Panc1 (cell line): Measurements from ENCODE around the gene ALK. TPM values are rescaled to one million over a fixed set of nuclear protein-coding genes. Genes with fewer than 3 reads are reported as not detected.

Experiments
- ATAC-seq: fragments of 200-7000 bp; cut with Tn5 transposase; 2 replicates; pipeline ENCODE4 v1.9.1; 2020; ENCODE audit warnings: mild to moderate bottlenecking, moderate library complexity
- BruUV-seq: library from RNA; stranded (reverse); fragments of 400-500 nt; replicated peaks from 2 replicates; lab custom pipeline; 2021; lab: Mats Ljungman, UMichigan
- CTCF ChIA-PET: fragments of 300-600 bp; sonication (Branson Sonifier 250); formaldehyde crosslinking; loops from one replicate; lab custom pipeline; 2022; ENCODE audit warnings: antibody characterized with exemption; lab: Charles Lee
- POLR2A ChIA-PET: fragments of 300-600 bp; sonication (Branson Sonifier 250); formaldehyde crosslinking; loops from one replicate; lab custom pipeline; 2022; ENCODE audit warnings: antibody characterized with exemption; lab: Charles Lee
- DNase-seq: peaks from one replicate; pipeline ENCODE4 v3.0.0-alpha.2; 2010; ENCODE audit warnings: low read depth, low spot score
- H3K27ac ChIP-seq: 2 replicates; pipeline ENCODE4 v1.5.1; 2011; ENCODE audit warnings: mild to moderate bottlenecking, low read length, inconsistent platforms
- H3K27me3 ChIP-seq: fragments of 200-500 bp; sonication (Bioruptor generic); 2 replicates; pipeline ENCODE4 v1.6.0; 2014; ENCODE audit warnings: low read length, inconsistent platforms; ENCODE audit not compliant: control insufficient read depth, insufficient read depth
- H3K36me3 ChIP-seq: fragments of 200-500 bp; sonication (Bioruptor generic); 2 replicates; pipeline ENCODE4 v1.5.1; 2014; ENCODE audit warnings: inconsistent platforms, mild to moderate bottlenecking, low read length, moderate library complexity; ENCODE audit not compliant: control insufficient read depth, insufficient read depth
- H3K4me1 ChIP-seq: 2 replicates; pipeline ENCODE4 v1.5.1; 2011; ENCODE audit warnings: inconsistent platforms, mild to moderate bottlenecking, low read length, moderate library complexity; ENCODE audit not compliant: control insufficient read depth, insufficient read depth
- H3K4me3 ChIP-seq, 2 experiments: 2 replicates each; pipeline ENCODE4 v1.5.1; 2011 to 2012; ENCODE audit warnings: low read depth in 2 of 2, low read length in 2 of 2, mild to moderate bottlenecking in 2 of 2, inconsistent platforms in 1 of 2, moderate library complexity in 1 of 2
- H3K9me3 ChIP-seq: fragments of 200-500 bp; sonication (Bioruptor generic); 2 replicates; pipeline ENCODE4 v1.5.1; 2014; ENCODE audit warnings: low read depth, mild to moderate bottlenecking, inconsistent platforms, low read length, moderate library complexity; ENCODE audit not compliant: control insufficient read depth, insufficient read depth
- POLR2AphosphoS5 ChIP-seq: IDR thresholded peaks from 2 replicates; pipeline ENCODE4 v1.6.1; 2012; ENCODE audit warnings: mild to moderate bottlenecking, low read depth, low read length, moderate library complexity
- SIN3A ChIP-seq: IDR thresholded peaks from 2 replicates; pipeline ENCODE4 v1.6.1; 2012; ENCODE audit warnings: low read depth, mild to moderate bottlenecking, low read length, moderate library complexity, borderline replicate concordance; ENCODE audit not compliant: insufficient read depth
- TCF7L2 ChIP-seq: IDR thresholded peaks from 2 replicates; pipeline ENCODE4 v1.6.1; 2011; ENCODE audit warnings: mild to moderate bottlenecking, low read depth, low read length, inconsistent platforms
- in situ Hi-C: cut with HindIII; loops from 2 replicates; pipeline ENCODE4 v1.10.0; 2016; ENCODE audit warnings: low sequenced_read_pairs, low pct_unique_long_range_greater_than_20kb
- intact Hi-C: fragments of 100-400 bp; cut with micrococcal nuclease; formaldehyde crosslinking; loops from one replicate; pipeline ENCODE4 v1.10.0; 2022; ENCODE audit not compliant: unreplicated experiment
- total RNA-seq: library from RNA; stranded (reverse); gene quantifications from one replicate; pipeline ENCODE4 v1.2.1, GENCODE V29; 2021; ENCODE audit not compliant: unreplicated experiment
- TF ChIP-seq, protein P1 (sequence below): fragments of 450-650 bp; IDR thresholded peaks from 2 replicates; pipeline ENCODE4 v1.5.1; 2017; ENCODE audit warnings: mild to moderate bottlenecking
- TF ChIP-seq, protein P2 (sequence below), 2 experiments: IDR thresholded peaks; 2 replicates each; pipeline ENCODE4 v1.6.1; 2011 to 2012; ENCODE audit warnings: low read depth in 2 of 2, control low read depth in 1 of 2, low read length in 1 of 2, mild to moderate bottlenecking in 1 of 2, moderate library complexity in 1 of 2; ENCODE audit not compliant: insufficient read depth in 1 of 2

The ALK gene
- total RNA-seq, 1 experiment from 2014 or later = not detected

DNA sequence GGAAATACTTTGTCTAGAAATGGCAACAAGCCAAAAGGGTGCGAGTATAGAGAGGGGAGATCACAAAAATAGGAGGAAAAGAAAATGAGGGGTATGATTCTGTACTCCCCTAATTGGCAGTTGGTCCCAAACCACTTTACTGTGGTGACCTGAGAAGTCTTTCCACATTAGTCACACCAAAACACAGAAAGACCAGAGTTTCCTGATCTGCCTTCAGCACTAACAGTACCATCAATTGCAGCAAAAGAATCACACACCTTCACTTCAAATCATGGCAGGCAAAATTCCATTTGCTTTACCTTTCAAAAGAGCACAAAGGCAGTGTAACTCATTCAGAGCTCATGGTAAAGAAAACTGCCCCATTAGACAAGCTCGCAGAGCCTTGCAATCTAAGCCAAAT, 86.8 kb downstream of the ALK start:
- Histone ChIP-seq H3K36me3 (no peaks in the 10 kb centered on the region), H3K4me3 (no peak overlapping the region), H3K9me3 (no peaks in the 10 kb centered on the region), H3K4me1 (no peaks in the 10 kb centered on the region), H3K27ac (no peak overlapping the region), H3K27me3 (no peaks in the 10 kb centered on the region; the same call in 1 of the 2 replicates)
- no peak for TF ChIP-seq TCF7L2
- TF ChIP-seq, protein P1, sequence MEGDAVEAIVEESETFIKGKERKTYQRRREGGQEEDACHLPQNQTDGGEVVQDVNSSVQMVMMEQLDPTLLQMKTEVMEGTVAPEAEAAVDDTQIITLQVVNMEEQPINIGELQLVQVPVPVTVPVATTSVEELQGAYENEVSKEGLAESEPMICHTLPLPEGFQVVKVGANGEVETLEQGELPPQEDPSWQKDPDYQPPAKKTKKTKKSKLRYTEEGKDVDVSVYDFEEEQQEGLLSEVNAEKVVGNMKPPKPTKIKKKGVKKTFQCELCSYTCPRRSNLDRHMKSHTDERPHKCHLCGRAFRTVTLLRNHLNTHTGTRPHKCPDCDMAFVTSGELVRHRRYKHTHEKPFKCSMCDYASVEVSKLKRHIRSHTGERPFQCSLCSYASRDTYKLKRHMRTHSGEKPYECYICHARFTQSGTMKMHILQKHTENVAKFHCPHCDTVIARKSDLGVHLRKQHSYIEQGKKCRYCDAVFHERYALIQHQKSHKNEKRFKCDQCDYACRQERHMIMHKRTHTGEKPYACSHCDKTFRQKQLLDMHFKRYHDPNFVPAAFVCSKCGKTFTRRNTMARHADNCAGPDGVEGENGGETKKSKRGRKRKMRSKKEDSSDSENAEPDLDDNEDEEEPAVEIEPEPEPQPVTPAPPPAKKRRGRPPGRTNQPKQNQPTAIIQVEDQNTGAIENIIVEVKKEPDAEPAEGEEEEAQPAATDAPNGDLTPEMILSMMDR = no peak
- TF ChIP-seq, protein P2, sequence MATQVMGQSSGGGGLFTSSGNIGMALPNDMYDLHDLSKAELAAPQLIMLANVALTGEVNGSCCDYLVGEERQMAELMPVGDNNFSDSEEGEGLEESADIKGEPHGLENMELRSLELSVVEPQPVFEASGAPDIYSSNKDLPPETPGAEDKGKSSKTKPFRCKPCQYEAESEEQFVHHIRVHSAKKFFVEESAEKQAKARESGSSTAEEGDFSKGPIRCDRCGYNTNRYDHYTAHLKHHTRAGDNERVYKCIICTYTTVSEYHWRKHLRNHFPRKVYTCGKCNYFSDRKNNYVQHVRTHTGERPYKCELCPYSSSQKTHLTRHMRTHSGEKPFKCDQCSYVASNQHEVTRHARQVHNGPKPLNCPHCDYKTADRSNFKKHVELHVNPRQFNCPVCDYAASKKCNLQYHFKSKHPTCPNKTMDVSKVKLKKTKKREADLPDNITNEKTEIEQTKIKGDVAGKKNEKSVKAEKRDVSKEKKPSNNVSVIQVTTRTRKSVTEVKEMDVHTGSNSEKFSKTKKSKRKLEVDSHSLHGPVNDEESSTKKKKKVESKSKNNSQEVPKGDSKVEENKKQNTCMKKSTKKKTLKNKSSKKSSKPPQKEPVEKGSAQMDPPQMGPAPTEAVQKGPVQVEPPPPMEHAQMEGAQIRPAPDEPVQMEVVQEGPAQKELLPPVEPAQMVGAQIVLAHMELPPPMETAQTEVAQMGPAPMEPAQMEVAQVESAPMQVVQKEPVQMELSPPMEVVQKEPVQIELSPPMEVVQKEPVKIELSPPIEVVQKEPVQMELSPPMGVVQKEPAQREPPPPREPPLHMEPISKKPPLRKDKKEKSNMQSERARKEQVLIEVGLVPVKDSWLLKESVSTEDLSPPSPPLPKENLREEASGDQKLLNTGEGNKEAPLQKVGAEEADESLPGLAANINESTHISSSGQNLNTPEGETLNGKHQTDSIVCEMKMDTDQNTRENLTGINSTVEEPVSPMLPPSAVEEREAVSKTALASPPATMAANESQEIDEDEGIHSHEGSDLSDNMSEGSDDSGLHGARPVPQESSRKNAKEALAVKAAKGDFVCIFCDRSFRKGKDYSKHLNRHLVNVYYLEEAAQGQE (IDR thresholded peaks at IDR 0.05; ENCODE audit: insufficient read depth in 1 of 2, low read depth in 2 of 2, low read length in 1 of 2) = no peak
- TF ChIP-seq SIN3A = no peak
- TF ChIP-seq POLR2AphosphoS5 = no peak
- intact Hi-C loops (no loop called here), in situ Hi-C loops (no loop called here)
- no peak for ATAC-seq
- no TSS peak for BruUV-seq
- DNase-seq = no peak
- ChIA-PET POLR2A (no interaction called here), CTCF (no interaction called here)

DNA sequence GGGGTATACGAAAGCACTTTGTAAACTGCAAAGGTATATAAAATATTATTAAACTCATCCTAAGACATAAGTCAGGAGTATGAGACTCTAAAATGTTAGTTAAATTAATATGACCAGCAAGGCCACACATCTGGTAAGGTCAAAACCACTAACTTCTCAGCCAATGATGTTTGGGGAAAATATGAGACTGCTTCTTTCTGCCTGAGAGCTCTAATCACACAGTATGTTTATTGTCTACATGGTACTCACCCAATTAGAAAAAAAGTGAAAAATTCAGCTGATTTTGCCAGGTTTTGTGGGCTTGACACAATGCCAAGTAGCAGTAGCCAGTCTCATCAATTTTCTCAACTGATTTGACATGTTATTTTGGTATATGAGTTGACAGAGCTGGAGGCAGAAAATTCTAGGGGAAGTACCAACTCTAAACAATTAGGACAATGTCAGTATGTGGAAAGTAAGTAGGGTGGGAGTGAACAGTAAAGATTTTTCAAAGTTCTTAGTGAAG, 87.3 kb downstream of the ALK start:
- Histone ChIP-seq H3K9me3 (no peaks in the 10 kb centered on the region), H3K27ac (no peak overlapping the region), H3K27me3 (no peaks in the 10 kb centered on the region), H3K4me1 (no peaks in the 10 kb centered on the region), H3K36me3 (no peaks in the 10 kb centered on the region), H3K4me3 (no peak overlapping the region)
- POLR2A ChIA-PET = no interaction called here
- no TSS peak for BruUV-seq
- DNase-seq (no peak), ATAC-seq (no peak)
- intact Hi-C loops (no loop called here), in situ Hi-C loops (no loop called here)
- CTCF ChIA-PET = no interaction called here
- TF ChIP-seq SIN3A (no peak), POLR2AphosphoS5 (no peak), TCF7L2 (no peak)
- TF ChIP-seq, protein P1 = no peak
- TF ChIP-seq, protein P2 (IDR thresholded peaks at IDR 0.05; ENCODE audit: insufficient read depth in 1 of 2, low read depth in 2 of 2, low read length in 1 of 2) = no peak
